H1 (cell line): ENCODE results near the gene SON. TPM values are rescaled to one million over a fixed set of nuclear protein-coding genes. Genes with fewer than 3 reads are reported as not detected.

Experiments used
- CTCF ChIA-PET: fragments of 300-600 bp; sonication (Branson Sonifier 250); formaldehyde crosslinking; loops from one replicate; lab custom pipeline; 2021; ENCODE audit not compliant: partially characterized antibody; lab: Charles Lee
- POLR2A ChIA-PET: fragments of 300-600 bp; sonication (Branson Sonifier 250); formaldehyde crosslinking; loops from one replicate; lab custom pipeline; 2021; ENCODE audit warnings: inconsistent platforms; ENCODE audit not compliant: partially characterized antibody; lab: Charles Lee
- DNase-seq, 2 experiments: peaks; one replicate each; pipeline versions ENCODE4 v3.0.0 to v3.0.0-alpha.2; 2010 to 2022; ENCODE audit warnings: low spot score in 2 of 2, low read depth in 1 of 2, mixed read lengths in 1 of 2
- FAIRE-seq: peaks from 2 replicates; lab custom pipeline; 2011; peaks lifted over from hg19 to GRCh38; lab: Jason Lieb, UNC
- H2AFZ ChIP-seq: 2 replicates; pipeline ENCODE4 v1.8.1; 2012; ENCODE audit warnings: low read length, inconsistent platforms
- H2AK5ac ChIP-seq: 2 replicates; pipeline ENCODE4 v1.6.1; 2013; ENCODE audit warnings: low read depth, low read length
- H2BK120ac ChIP-seq: replicated peaks from 2 replicates; pipeline ENCODE3; 2013; ENCODE audit warnings: low read depth, low read length, inconsistent platforms
- H2BK12ac ChIP-seq: 2 replicates; pipeline ENCODE4 v1.6.1; 2013; ENCODE audit warnings: low read depth, low read length
- H2BK15ac ChIP-seq: 2 replicates; pipeline ENCODE4 v1.6.1; 2013; ENCODE audit warnings: low read length
- H2BK20ac ChIP-seq: 2 replicates; pipeline ENCODE4 v1.6.1; 2013; ENCODE audit warnings: low read length
- H2BK5ac ChIP-seq: 2 replicates; pipeline ENCODE4 v1.6.1; 2013; ENCODE audit warnings: low read depth, low read length
- H3K14ac ChIP-seq: 2 replicates; pipeline ENCODE4 v1.6.1; 2013; ENCODE audit warnings: inconsistent platforms; ENCODE audit not compliant: insufficient read length
- H3K18ac ChIP-seq: 2 replicates; pipeline ENCODE4 v1.6.1; 2013; ENCODE audit warnings: low read length; ENCODE audit errors: extremely low read depth
- H3K23ac ChIP-seq: 2 replicates; pipeline ENCODE4 v1.6.1; 2013; ENCODE audit warnings: inconsistent platforms; ENCODE audit not compliant: insufficient read length
- H3K23me2 ChIP-seq: 2 replicates; pipeline ENCODE4 v1.6.1; 2013; ENCODE audit warnings: low read depth, low read length
- H3K27ac ChIP-seq: 2 replicates; pipeline ENCODE4 v1.6.1; 2011; ENCODE audit warnings: low read depth, low read length, inconsistent platforms
- H3K27me3 ChIP-seq, 4 experiments: replicated peaks in 1 of 4; 1 replicate in 1 of 4; 2 replicates in 3 of 4; pipeline versions ENCODE4 v1.6.1 to v1.8.1; 2011 to 2013; ENCODE audit warnings: low read length in 3 of 4, mild to moderate bottlenecking in 3 of 4, inconsistent platforms in 2 of 4, mixed read lengths in 2 of 4, moderate library complexity in 1 of 4; ENCODE audit not compliant: control insufficient read depth in 3 of 4, insufficient read depth in 3 of 4; ENCODE audit errors: extremely low read depth in 1 of 4
- H3K36me3 ChIP-seq, 4 experiments: 2 replicates each; pipeline versions ENCODE4 v1.6.1 to v1.8.1; 2011 to 2013; ENCODE audit warnings: mild to moderate bottlenecking in 4 of 4, low read length in 3 of 4, moderate library complexity in 2 of 4, control low read depth in 1 of 4, inconsistent platforms in 1 of 4; ENCODE audit not compliant: insufficient read depth in 4 of 4, control insufficient read depth in 2 of 4
- H3K4ac ChIP-seq: replicated peaks from 2 replicates; pipeline ENCODE3; 2013; ENCODE audit warnings: low read length, low read depth, mixed read lengths, inconsistent platforms; ENCODE audit not compliant: insufficient read length
- H3K4me1 ChIP-seq, 4 experiments: replicated peaks in 1 of 4; 1 replicate in 1 of 4; 2 replicates in 3 of 4; pipeline versions ENCODE4 v1.6.1 to v1.8.1; 2011 to 2013; ENCODE audit warnings: low read length in 3 of 4, inconsistent platforms in 2 of 4, mixed read lengths in 1 of 4; ENCODE audit not compliant: insufficient read depth in 4 of 4, control insufficient read depth in 3 of 4
- H3K4me2 ChIP-seq, 2 experiments: 2 replicates each; pipeline versions ENCODE4 v1.6.1 to v1.8.1; 2011 to 2013; ENCODE audit warnings: low read depth in 2 of 2, low read length in 2 of 2, control low read depth in 1 of 2, inconsistent platforms in 1 of 2, mild to moderate bottlenecking in 1 of 2; ENCODE audit not compliant: insufficient read depth in 1 of 2
- H3K4me3 ChIP-seq, 4 experiments: fragments of 200-600, 300-600 bp in 1 of 4; sonication (generic), shearing (Covaris generic), sonication (Bioruptor Twin) in 1 of 4; 2 replicates each; pipeline versions ENCODE4 v1.5.1 to v1.8.1; 2011 to 2016; ENCODE audit warnings: low read length in 4 of 4, low read depth in 3 of 4, control low read depth in 2 of 4, inconsistent platforms in 2 of 4, mild to moderate bottlenecking in 2 of 4, mixed read lengths in 1 of 4, moderate library complexity in 1 of 4; ENCODE audit not compliant: insufficient read depth in 2 of 4; ENCODE audit errors: extremely low read depth in 1 of 4
- H3K56ac ChIP-seq: replicated peaks from 2 replicates; pipeline ENCODE3; 2013; ENCODE audit warnings: low read depth, mild to moderate bottlenecking, mixed read lengths, low read length, inconsistent platforms; ENCODE audit not compliant: insufficient read length
- H3K79me1 ChIP-seq: 2 replicates; pipeline ENCODE4 v1.6.1; 2013; ENCODE audit warnings: low read depth, low read length, control low read depth
- H3K79me2 ChIP-seq, 2 experiments: 2 replicates each; pipeline versions ENCODE4 v1.6.1 to v1.8.1; 2012 to 2013; ENCODE audit warnings: low read length in 2 of 2, mild to moderate bottlenecking in 2 of 2, inconsistent platforms in 1 of 2; ENCODE audit not compliant: insufficient read depth in 2 of 2, control insufficient read depth in 1 of 2
- H3K9ac ChIP-seq, 4 experiments: replicated peaks in 1 of 4; 1 replicate in 1 of 4; 2 replicates in 3 of 4; pipeline versions ENCODE4 v1.6.1 to v1.8.1; 2011 to 2013; ENCODE audit warnings: low read depth in 3 of 4, low read length in 3 of 4, control low read depth in 2 of 4, mild to moderate bottlenecking in 2 of 4, moderate library complexity in 2 of 4, inconsistent platforms in 1 of 4; ENCODE audit errors: extremely low read depth in 1 of 4
- H3K9me3 ChIP-seq, 2 experiments: 2 replicates each; pipeline versions ENCODE4 v1.6.1 to v1.8.1; 2012 to 2013; ENCODE audit warnings: mild to moderate bottlenecking in 2 of 2, moderate library complexity in 2 of 2, control low read depth in 1 of 2, inconsistent platforms in 1 of 2, low read depth in 1 of 2, low read length in 1 of 2, mixed read lengths in 1 of 2; ENCODE audit not compliant: insufficient read depth in 2 of 2
- H4K20me1 ChIP-seq, 2 experiments: replicated peaks in 1 of 2; 2 replicates each; pipeline versions ENCODE3 to v1.8.1; 2011 to 2013; ENCODE audit warnings: inconsistent platforms in 2 of 2, low read length in 2 of 2, mild to moderate bottlenecking in 1 of 2; ENCODE audit not compliant: insufficient read depth in 2 of 2, control insufficient read depth in 1 of 2
- H4K5ac ChIP-seq: 2 replicates; pipeline ENCODE4 v1.6.1; 2013; ENCODE audit warnings: low read length, low read depth, mixed read lengths, inconsistent platforms; ENCODE audit not compliant: insufficient read length
- H4K8ac ChIP-seq: 2 replicates; pipeline ENCODE4 v1.8.0; 2013; ENCODE audit warnings: mild to moderate bottlenecking, moderate library complexity, low read length, inconsistent platforms; ENCODE audit not compliant: insufficient read depth; ENCODE audit errors: extremely low read depth
- H4K91ac ChIP-seq: replicated peaks from 2 replicates; pipeline ENCODE3; 2013; ENCODE audit warnings: low read length, mixed read lengths, inconsistent platforms; ENCODE audit not compliant: insufficient read length
- EZH2 ChIP-seq: fragments of 200-600 bp; sonication (generic); IDR thresholded peaks from 2 replicates; pipeline ENCODE4 v1.7.1; 2012; ENCODE audit warnings: low read depth, mild to moderate bottlenecking, moderate library complexity, low read length, inconsistent platforms; ENCODE audit not compliant: severe bottlenecking
- FOSL1 ChIP-seq: IDR thresholded peaks from 2 replicates; pipeline ENCODE4 v1.6.1; 2011; ENCODE audit warnings: mild to moderate bottlenecking, low read depth, low read length, moderate library complexity; ENCODE audit not compliant: insufficient read depth
- KDM4A ChIP-seq: IDR thresholded peaks from one replicate; pipeline ENCODE4 v1.7.1; 2012; ENCODE audit warnings: low read depth, mild to moderate bottlenecking, moderate library complexity, low read length, inconsistent platforms; ENCODE audit not compliant: severe bottlenecking
- NRF1 ChIP-seq: IDR thresholded peaks from 2 replicates; pipeline ENCODE4 v1.6.1; 2011; ENCODE audit warnings: mild to moderate bottlenecking, low read depth, low read length, improper control_type of control experiment
- POLR2A ChIP-seq, 2 experiments: IDR thresholded peaks; 1 replicate in 1 of 2; 2 replicates in 1 of 2; pipeline ENCODE4 v1.6.1; 2011; ENCODE audit warnings: low read depth in 2 of 2, low read length in 2 of 2, mild to moderate bottlenecking in 2 of 2; ENCODE audit errors: control extremely low read depth in 1 of 2
- SIX5 ChIP-seq: IDR thresholded peaks from 2 replicates; pipeline ENCODE4 v1.6.1; 2011; ENCODE audit warnings: mild to moderate bottlenecking, low read depth, low read length
- SP4 ChIP-seq: IDR thresholded peaks from 2 replicates; pipeline ENCODE4 v1.6.1; 2012; ENCODE audit warnings: low read length, inconsistent platforms
- TAF1 ChIP-seq: IDR thresholded peaks from 2 replicates; pipeline ENCODE4 v1.6.1; 2011; ENCODE audit warnings: mild to moderate bottlenecking, low read depth, low read length
- TAF7 ChIP-seq: optimal IDR thresholded peaks from 2 replicates; pipeline ENCODE3; 2011; ENCODE audit warnings: low read depth, mild to moderate bottlenecking, inconsistent platforms, low read length, moderate library complexity, borderline replicate concordance
- TBP ChIP-seq: IDR thresholded peaks from 2 replicates; pipeline ENCODE4 v1.6.1; 2011; ENCODE audit warnings: low read depth, low read length, improper control_type of control experiment
- WGBS, 2 experiments: shearing (Covaris generic) in 1 of 2; methylation state at CpG; one replicate each; pipeline versions ENCODE4 v1.1.6 to v1.1.7; 2013 to 2015; ENCODE audit warnings: low lambda C conversion rate in 2 of 2, mixed read lengths in 2 of 2, inconsistent platforms in 1 of 2, low coverage in 1 of 2, missing lambda C conversion rate in 1 of 2; ENCODE audit not compliant: insufficient replicate concordance in 2 of 2, insufficient coverage in 1 of 2, insufficient read length in 1 of 2; ENCODE audit errors: extremely low coverage in 1 of 2, missing lambda C conversion rate in 1 of 2; 5-methylcytosine and 5-hydroxymethylcytosine counted together
- polyA plus RNA-seq, 7 experiments: library from polyadenylated mRNA; depleted of rRNA in 3 of 7; stranded (reverse) in 5 of 7; unstranded in 2 of 7; fragments of >200 nt in 5 of 7; fragments of 200-250 nt in 2 of 7; gene quantifications; 1 replicate in 5 of 7; 2 replicates in 1 of 7; 4 replicates in 1 of 7; pipeline versions ENCODE4 v1.2.1 to v1.2.3, GENCODE V29; 2011 to 2013; ENCODE audit warnings: missing spikeins in 2 of 7, mixed read lengths in 2 of 7
- total RNA-seq: library from RNA; stranded (reverse); fragmentation: NEBNext Ultra II Directional; extraction: Animal tissue kit (Norgen Biotek cat#: 25700); gene quantifications from 2 replicates; pipeline ENCODE4 v1.2.1, GENCODE V29; 2021
- TF ChIP-seq, protein P1 (sequence below): IDR thresholded peaks from 2 replicates; pipeline ENCODE4 v1.6.1; 2012; ENCODE audit warnings: inconsistent platforms

Gene SON
- total and polyA plus RNA-seq, 2 of the 8 experiments (the other 6 are each of a cell fraction or from before 2014, with no cell fraction given): 122 to 274 TPM

DNA sequence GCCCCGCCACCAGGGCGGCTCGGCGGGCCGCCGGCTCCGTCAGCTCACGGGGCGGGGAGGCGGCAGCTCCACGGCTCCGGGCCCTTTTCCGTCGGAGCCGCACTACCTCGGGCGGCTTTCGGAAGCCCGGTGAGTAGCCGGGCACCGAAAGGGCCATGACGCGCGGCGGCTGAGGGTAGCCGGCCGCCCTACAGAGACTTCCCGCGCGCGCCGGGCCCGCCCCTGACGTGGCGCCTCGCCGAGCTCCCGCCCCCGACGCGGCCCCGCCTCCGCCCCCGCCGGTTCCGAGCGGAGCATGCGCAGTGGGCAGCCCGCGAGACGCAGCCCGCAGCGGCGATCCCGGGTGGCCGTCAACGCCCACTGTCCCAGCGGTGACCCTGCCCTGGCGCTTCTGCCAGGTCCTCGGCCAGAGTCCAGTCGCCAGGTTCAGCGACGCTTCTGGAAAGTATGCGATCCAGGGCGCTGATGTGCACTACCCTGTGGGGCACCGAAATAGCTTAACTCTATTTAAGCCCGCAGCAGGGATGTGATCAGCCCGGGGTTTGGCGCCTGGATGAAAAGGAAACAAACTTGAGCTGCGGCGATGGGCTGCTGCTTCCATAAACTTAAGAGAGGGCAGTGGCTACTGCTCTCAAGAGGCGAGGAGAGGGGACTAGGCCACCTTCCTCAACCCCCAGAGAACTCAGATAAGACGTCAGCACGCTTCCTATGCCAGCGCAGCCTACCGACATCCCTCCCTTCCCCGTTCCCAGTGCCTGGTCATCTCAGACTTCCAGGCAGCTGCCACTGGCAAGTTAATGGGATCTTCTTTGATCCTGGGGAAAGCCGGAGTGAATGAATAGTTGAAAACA is 45.9 kb downstream of the SON start, which contains the start of gene DONSON:
Gene DONSON (minus strand): TSS at position 200 of the 851 bp plus-strand sequence. CDS start 43 bp downstream, at position 157.
- H4K20me1 ChIP-seq: no peaks in the 10 kb centered on the region
- no peaks in the 10 kb centered on the region for H3K79me1 ChIP-seq
- H3K23ac ChIP-seq: no peak within 1 kb of the TSS
- peak within 1 kb of the TSS; percentile 72; the same call in 1 of the 2 replicates for H3K27ac ChIP-seq
- H3K4me3 ChIP-seq: peak within 1 kb of the TSS; percentile 66 to 90 (median 88)
- H3K18ac ChIP-seq: peak within 1 kb of the TSS; percentile 52
- H2BK15ac ChIP-seq: peak within 1 kb of the TSS; percentile 16; the same call in 1 of the 2 replicates
- peaks cover 0 to 23% of the 10 kb centered on the region in 2 experiments; a peak in 2 of 4 replicates for H3K79me2 ChIP-seq
- DNase-seq: peak in 1 of 2 experiments; percentile 98
- FAIRE-seq: no peak
- peak within 1 kb of the TSS; percentile 60; the same call in 1 of the 2 replicates for H2BK12ac ChIP-seq
- H3K4ac ChIP-seq: no peak within 1 kb of the TSS
- H3K4me2 ChIP-seq: peak within 1 kb of the TSS; percentile 81 to 97
- H4K91ac ChIP-seq: no peak within 1 kb of the TSS
- H3K23me2 ChIP-seq: peaks cover 10% of the 10 kb centered on the region; the same call in 1 of the 2 replicates
- H2AK5ac ChIP-seq: no peak within 1 kb of the TSS
- peak within 1 kb of the TSS; percentile 25; the same call in 1 of the 2 replicates for H2AFZ ChIP-seq
- no peak within 1 kb of the TSS for H2BK120ac ChIP-seq
- H3K14ac ChIP-seq: no peak within 1 kb of the TSS
- POLR2A ChIA-PET: interaction anchor here (0.6 to 2.8 kb wide), 19 partner anchors 9 to 116 kb away, joined by 3 to 12 read pairs (median 3); partner anchors contain the start of genes CRYZL1, DNAJC28, GART and SON
- H2BK5ac ChIP-seq: peak within 1 kb of the TSS; percentile 78
- CTCF ChIA-PET: interaction anchor here (0.5 to 2.0 kb wide), 3 partner anchors 15 to 133 kb away, joined by 4 to 11 read pairs (median 4); no protein-coding TSS in a partner anchor
- no peak within 1 kb of the TSS for H2BK20ac ChIP-seq
- peak within 1 kb of the TSS; percentile 71 to 95 (median 78) for H3K9ac ChIP-seq
- H3K4me1 ChIP-seq: peaks cover 0 to 2% (median under 1%) of the 10 kb centered on the region in 4 experiments; a peak in 2 of 7 replicates
- H4K8ac ChIP-seq: peak within 1 kb of the TSS; percentile 93
- H3K9me3 ChIP-seq: no peaks in the 10 kb centered on the region
- WGBS, 2 experiments: 3% methylated on average over 45 of the region's 78 CpGs; no CpG with 5 or more reads in 1 of the 2 experiments
- H3K56ac ChIP-seq: peak within 1 kb of the TSS; percentile 37
- peak within 1 kb of the TSS; percentile 71 for H4K5ac ChIP-seq
- peaks cover 0 to 16% (median 1%) of the 10 kb centered on the region in 4 experiments; a peak in 3 of 8 replicates for H3K36me3 ChIP-seq
- no peaks in the 10 kb centered on the region for H3K27me3 ChIP-seq
- TF ChIP-seq NRF1 (peak; percentile 78), FOSL1 (0 out of 2 replicates have a peak, but pooled peaks have one; percentile 5), POLR2A (IDR thresholded peaks at IDR 0.05; ENCODE audit: control extremely low read depth in 1 of 2, low read depth in 2 of 2, low read length in 2 of 2) (peak; percentile 37 to 66), TBP (peak; percentile 20; the same call in 1 of the 2 replicates), SIX5 (no peak), KDM4A (peak; percentile 73), TAF7 (peak; percentile 67), EZH2 (peak; percentile 35), SP4 (no peak; the same call in 1 of the 2 replicates), TAF1 (peak; percentile 75)
- TF ChIP-seq, protein P1, sequence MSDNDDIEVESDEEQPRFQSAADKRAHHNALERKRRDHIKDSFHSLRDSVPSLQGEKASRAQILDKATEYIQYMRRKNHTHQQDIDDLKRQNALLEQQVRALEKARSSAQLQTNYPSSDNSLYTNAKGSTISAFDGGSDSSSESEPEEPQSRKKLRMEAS: peak; percentile 30; the same call in 1 of the 2 replicates
